IMR-90 (cell line): ENCODE data around the gene L1CAM. TPM values are rescaled to one million over a fixed set of nuclear protein-coding genes. Genes with fewer than 3 reads are reported as not detected.

ENCODE experiments used
- ATAC-seq: fragments of 200-7000 bp; cut with Tn5 transposase; 2 replicates; pipeline ENCODE4 v1.9.1; 2020; ENCODE audit warnings: low read depth, mild to moderate bottlenecking, moderate library complexity
- BruUV-seq: library from RNA; stranded (reverse); fragments of 400-500 nt; replicated peaks from 2 replicates; lab custom pipeline; 2021; lab: Mats Ljungman, UMichigan
- CTCF ChIA-PET: fragments of 300-600 bp; formaldehyde crosslinking; extraction: SDS; loops from one replicate; lab custom pipeline; 2021; ENCODE audit warnings: antibody characterized with exemption; lab: Yijun Ruan, JAX
- POLR2A ChIA-PET: fragments of 300-600 bp; sonication (Branson Sonifier 250); formaldehyde crosslinking; loops from one replicate; lab custom pipeline; 2022; ENCODE audit warnings: antibody characterized with exemption; ENCODE audit not compliant: unreplicated experiment; lab: Charles Lee
- DNase-seq: peaks from one replicate; pipeline ENCODE4 v3.0.0; 2013
- H2AFZ ChIP-seq: replicated peaks from 2 replicates; pipeline ENCODE3; 2013; ENCODE audit warnings: low read length, mild to moderate bottlenecking; ENCODE audit not compliant: poor library complexity
- H2AK5ac ChIP-seq: 2 replicates; pipeline ENCODE4 v1.6.1; 2013; ENCODE audit warnings: low read depth, low read length, inconsistent platforms
- H2AK9ac ChIP-seq: replicated peaks from 2 replicates; pipeline ENCODE3; 2013; ENCODE audit warnings: mild to moderate bottlenecking, low read depth, low read length, moderate library complexity; ENCODE audit not compliant: poor library complexity
- H2BK120ac ChIP-seq: 2 replicates; pipeline ENCODE4 v1.6.1; 2013; ENCODE audit warnings: low read depth, low read length, inconsistent platforms
- H2BK15ac ChIP-seq: 3 replicates; pipeline ENCODE4 v1.6.1; 2013; ENCODE audit warnings: low read depth, low read length, inconsistent platforms
- H2BK20ac ChIP-seq: 2 replicates; pipeline ENCODE4 v1.6.1; 2013; ENCODE audit warnings: low read depth, mild to moderate bottlenecking, inconsistent platforms, low read length, moderate library complexity
- H2BK5ac ChIP-seq: 2 replicates; pipeline ENCODE4 v1.6.1; 2013; ENCODE audit warnings: mild to moderate bottlenecking, low read depth, low read length, inconsistent platforms; ENCODE audit not compliant: poor library complexity, severe bottlenecking
- H3K14ac ChIP-seq: replicated peaks from 2 replicates; pipeline ENCODE4 v1.6.1; 2013; ENCODE audit warnings: low read depth, low read length, inconsistent platforms
- H3K18ac ChIP-seq: 2 replicates; pipeline ENCODE4 v1.6.1; 2013; ENCODE audit warnings: low read depth, low read length, control low read depth
- H3K23ac ChIP-seq: 2 replicates; pipeline ENCODE4 v1.6.1; 2013; ENCODE audit warnings: low read depth, low read length, inconsistent platforms
- H3K27ac ChIP-seq: 2 replicates; pipeline ENCODE4 v1.5.1; 2013; ENCODE audit warnings: mild to moderate bottlenecking, control low read depth, low read length; ENCODE audit not compliant: insufficient read depth
- H3K27me3 ChIP-seq: 2 replicates; pipeline ENCODE4 v1.6.1; 2013; ENCODE audit warnings: low read length; ENCODE audit not compliant: control insufficient read depth, insufficient read depth
- H3K36me3 ChIP-seq: 2 replicates; pipeline ENCODE4 v1.6.1; 2013; ENCODE audit warnings: low read length, mixed read lengths; ENCODE audit not compliant: control insufficient read depth, insufficient read depth
- H3K4ac ChIP-seq: 2 replicates; pipeline ENCODE4 v1.6.1; 2013; ENCODE audit warnings: low read depth, low read length, inconsistent platforms
- H3K4me1 ChIP-seq: 2 replicates; pipeline ENCODE4 v1.6.1; 2013; ENCODE audit warnings: low read length, mixed read lengths; ENCODE audit not compliant: control insufficient read depth, insufficient read depth
- H3K4me2 ChIP-seq: 2 replicates; pipeline ENCODE4 v1.6.1; 2013; ENCODE audit warnings: low read depth, mild to moderate bottlenecking, control low read depth, low read length, moderate library complexity
- H3K4me3 ChIP-seq: 2 replicates; pipeline ENCODE4 v1.5.1; 2013; ENCODE audit warnings: low read depth, mild to moderate bottlenecking, control low read depth, low read length, moderate library complexity; ENCODE audit not compliant: insufficient read depth
- H3K56ac ChIP-seq: 2 replicates; pipeline ENCODE4 v1.6.1; 2013; ENCODE audit warnings: low read length, inconsistent platforms; ENCODE audit not compliant: insufficient read depth; ENCODE audit errors: extremely low read depth
- H3K79me1 ChIP-seq, 2 experiments: 2 replicates each; pipeline ENCODE4 v1.6.1; 2013; ENCODE audit warnings: low read length in 2 of 2, inconsistent platforms in 1 of 2, low read depth in 1 of 2
- H3K9ac ChIP-seq: 2 replicates; pipeline ENCODE4 v1.6.1; 2013; ENCODE audit warnings: low read depth, low read length, control low read depth
- H3K9me1 ChIP-seq: 2 replicates; pipeline ENCODE4 v1.6.1; 2013; ENCODE audit warnings: low read length, inconsistent platforms; ENCODE audit not compliant: insufficient read depth
- H3K9me3 ChIP-seq: 2 replicates; pipeline ENCODE4 v1.6.1; 2013; ENCODE audit warnings: low read length; ENCODE audit not compliant: control insufficient read depth, insufficient read depth
- H4K20me1 ChIP-seq: 2 replicates; pipeline ENCODE4 v1.6.1; 2013; ENCODE audit warnings: low read length, inconsistent platforms; ENCODE audit not compliant: insufficient read depth
- H4K5ac ChIP-seq: 2 replicates; pipeline ENCODE4 v1.6.1; 2013; ENCODE audit warnings: mild to moderate bottlenecking, low read depth, low read length, control low read depth
- H4K8ac ChIP-seq, 2 experiments: 2 replicates each; pipeline ENCODE4 v1.6.1; 2013; ENCODE audit warnings: low read depth in 2 of 2, low read length in 2 of 2, control low read depth in 1 of 2, inconsistent platforms in 1 of 2
- H4K91ac ChIP-seq: 2 replicates; pipeline ENCODE4 v1.6.1; 2013; ENCODE audit warnings: low read depth, low read length, inconsistent platforms; ENCODE audit not compliant: insufficient read depth
- BHLHE40 ChIP-seq: fragments of 150-350 bp; IDR thresholded peaks from 2 replicates; pipeline ENCODE4 v1.6.1; 2016; ENCODE audit warnings: mild to moderate bottlenecking, low read depth, low read length
- CEBPB ChIP-seq: IDR thresholded peaks from 2 replicates; pipeline ENCODE4 v1.6.1; 2012; ENCODE audit warnings: low read depth, low read length, improper control_type of control experiment
- CTCF ChIP-seq: conservative IDR thresholded peaks from 2 replicates; pipeline ENCODE4 v1.5.1; 2012; ENCODE audit warnings: mild to moderate bottlenecking, low read depth, low read length, improper control_type of control experiment
- FOS ChIP-seq: fragments of 150-350 bp; IDR thresholded peaks from 2 replicates; pipeline ENCODE4 v1.6.1; 2016; ENCODE audit warnings: low read depth, low read length
- MAFK ChIP-seq: IDR thresholded peaks from 2 replicates; pipeline ENCODE4 v1.6.1; 2012; ENCODE audit warnings: low read depth, low read length, improper control_type of control experiment
- MAZ ChIP-seq: IDR thresholded peaks from 2 replicates; pipeline ENCODE4 v1.6.1; 2012; ENCODE audit warnings: low read depth, mild to moderate bottlenecking, low read length, improper control_type of control experiment, moderate library complexity, borderline replicate concordance
- MXI1 ChIP-seq: IDR thresholded peaks from 2 replicates; pipeline ENCODE4 v1.6.1; 2012; ENCODE audit warnings: low read depth, mild to moderate bottlenecking, low read length, moderate library complexity, borderline replicate concordance
- NFE2L2 ChIP-seq: fragments of 150-350 bp; IDR thresholded peaks from 2 replicates; pipeline ENCODE4 v1.6.1; 2016; ENCODE audit warnings: low read depth, mild to moderate bottlenecking, low read length
- POLR2A ChIP-seq: IDR thresholded peaks from 2 replicates; pipeline ENCODE4 v1.6.1; 2012; ENCODE audit warnings: mild to moderate bottlenecking, low read depth, low read length
- RAD21 ChIP-seq: IDR thresholded peaks from 2 replicates; pipeline ENCODE4 v1.6.1; 2012; ENCODE audit warnings: low read length, improper control_type of control experiment
- RCOR1 ChIP-seq: IDR thresholded peaks from 2 replicates; pipeline ENCODE4 v1.6.1; 2012; ENCODE audit warnings: mild to moderate bottlenecking, low read length, improper control_type of control experiment; ENCODE audit not compliant: insufficient replicate concordance
- RFX5 ChIP-seq: IDR thresholded peaks from 2 replicates; pipeline ENCODE4 v1.8.0; 2012; ENCODE audit warnings: low read depth, mild to moderate bottlenecking, low read length, moderate library complexity
- USF2 ChIP-seq: fragments of 150-350 bp; IDR thresholded peaks from 2 replicates; pipeline ENCODE4 v1.6.1; 2017; ENCODE audit warnings: mild to moderate bottlenecking, antibody characterized with exemption, low read length, low read depth
- WGBS, 2 experiments: methylation state at CpG; one replicate each; pipeline versions ENCODE4 v1.1.5 to v1.1.7; 2013; ENCODE audit warnings: missing lambda C conversion rate in 2 of 2; ENCODE audit not compliant: insufficient read length in 1 of 2; ENCODE audit errors: extremely low coverage in 2 of 2; 5-methylcytosine and 5-hydroxymethylcytosine counted together
- dilution Hi-C: fragments of 300-500 bp; cut with HindIII; formaldehyde crosslinking; loops from one replicate; pipeline ENCODE4 v1.14.3; 2018; ENCODE audit warnings: low sequenced_read_pairs; ENCODE audit not compliant: unreplicated experiment
- in situ Hi-C: fragments of 300-500 bp; cut with MboI; formaldehyde crosslinking; loops from 3 replicates; pipeline ENCODE4 v1.14.3; 2019; ENCODE audit warnings: low sequenced_read_pairs, inconsistent platforms, mixed read lengths
- intact Hi-C: fragments of 100-400 bp; cut with micrococcal nuclease; formaldehyde crosslinking; loops from 2 replicates; pipeline ENCODE4 v1.10.0; 2022
- polyA plus RNA-seq, 3 experiments: library from polyadenylated mRNA; depleted of rRNA; stranded (reverse); fragments of >200 nt; gene quantifications; 2 replicates each; pipeline ENCODE4 v1.2.3, GENCODE V29; 2012; ENCODE audit warnings: low replicate concordance in 1 of 3
- total RNA-seq: library from RNA; depleted of rRNA; stranded (reverse); fragments of >200 nt; gene quantifications from 2 replicates; pipeline ENCODE4 v1.2.3, GENCODE V29; 2012
- TF ChIP-seq, protein P1 (sequence below): fragments of 150-350 bp; IDR thresholded peaks from 2 replicates; pipeline ENCODE4 v1.6.1; 2016; ENCODE audit warnings: low read depth, mild to moderate bottlenecking, low read length, moderate library complexity, borderline replicate concordance

Gene L1CAM
- total and polyA plus RNA-seq, 2 of the 4 experiments (the other 2 are of a cell fraction): 0.36 to 1.9 TPM

GRCh38 chrX:153871451-153871850, 14.5 kb downstream of the L1CAM start (continued):
- TF ChIP-seq FOS (no peak), BHLHE40 (no peak), RAD21 (no peak)

GRCh38 chrX:153870791-153871360, 15.1 kb downstream of the L1CAM start:
- no peak for ATAC-seq
- TF ChIP-seq RAD21 (no peak), BHLHE40 (no peak), POLR2A (no peak), MAZ (no peak), MXI1 (no peak), CTCF (no peak), RCOR1 (no peak), MAFK (no peak), NFE2L2 (no peak), RFX5 (no peak), FOS (no peak), USF2 (no peak), CEBPB (no peak)
- TF ChIP-seq, protein P1, sequence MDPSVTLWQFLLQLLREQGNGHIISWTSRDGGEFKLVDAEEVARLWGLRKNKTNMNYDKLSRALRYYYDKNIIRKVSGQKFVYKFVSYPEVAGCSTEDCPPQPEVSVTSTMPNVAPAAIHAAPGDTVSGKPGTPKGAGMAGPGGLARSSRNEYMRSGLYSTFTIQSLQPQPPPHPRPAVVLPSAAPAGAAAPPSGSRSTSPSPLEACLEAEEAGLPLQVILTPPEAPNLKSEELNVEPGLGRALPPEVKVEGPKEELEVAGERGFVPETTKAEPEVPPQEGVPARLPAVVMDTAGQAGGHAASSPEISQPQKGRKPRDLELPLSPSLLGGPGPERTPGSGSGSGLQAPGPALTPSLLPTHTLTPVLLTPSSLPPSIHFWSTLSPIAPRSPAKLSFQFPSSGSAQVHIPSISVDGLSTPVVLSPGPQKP: no peak

More at GRCh38 chrX:153870791-153871360, 15.1 kb downstream of the L1CAM start:
- Histone ChIP-seq H3K14ac (no peak overlapping the region), H3K4me1 (no peaks in the 10 kb centered on the region), H3K4me2 (no peak overlapping the region), H2AK5ac (no peak overlapping the region), H3K9me1 (no peaks in the 10 kb centered on the region), H3K9ac (no peak overlapping the region), H2BK15ac (no peak overlapping the region), H2BK5ac (no peak overlapping the region), H3K27me3 (peaks cover 18% of the 10 kb centered on the region), H3K4me3 (no peak overlapping the region), H2BK20ac (no peak overlapping the region), H4K20me1 (no peaks in the 10 kb centered on the region; the same call in 1 of the 2 replicates), H4K5ac (no peak overlapping the region), H2AK9ac (no peak overlapping the region), H2BK120ac (no peak overlapping the region), H3K56ac (no peak overlapping the region), H3K23ac (no peak overlapping the region), H3K79me1 (no peaks in the 10 kb centered on the region), H3K4ac (no peak overlapping the region), H3K18ac (no peak overlapping the region), H3K9me3 (peaks cover 3% of the 10 kb centered on the region), H4K8ac (no peak overlapping the region), H4K91ac (no peak overlapping the region), H3K27ac (no peak overlapping the region), H3K36me3 (no peaks in the 10 kb centered on the region), H2AFZ (no peak overlapping the region)
- DNase-seq: no peak
- WGBS, 2 experiments: 75% methylated on average over 8 of the region's 21 CpGs; no CpG with 5 or more reads in 1 of the 2 experiments
- intact Hi-C loops (no loop called here), in situ Hi-C loops (no loop called here), dilution Hi-C loops (no loop called here)
- BruUV-seq: no TSS peak
- POLR2A ChIA-PET: no interaction called here
- CTCF ChIA-PET: no interaction called here
